Gastroesophageal sphincter (tissue), 3 donors: Measurements from ENCODE around the gene STIMATE.
A peak's percentile ranks its signal among the peaks of the same experiment; 100 is the strongest.

Experiments used
- CTCF ChIP-seq, 4 experiments: fragments of 200-600 bp in 2 of 4; fragments of 450-650 bp in 2 of 4; sonication (generic) in 1 of 4; IDR thresholded peaks; one replicate each; pipeline ENCODE4 v1.5.1; 2017 to 2019; ENCODE audit warnings: antibody characterized with exemption in 4 of 4, mild to moderate bottlenecking in 2 of 4, moderate library complexity in 2 of 4
- EP300 ChIP-seq: sonication (generic); formaldehyde crosslinking; IDR thresholded peaks from one replicate; pipeline ENCODE4 v1.6.1; 2017; ENCODE audit warnings: antibody characterized with exemption, mild to moderate bottlenecking
- POLR2A ChIP-seq, 2 donors: fragments of 450-650 bp; IDR thresholded peaks; one replicate each; pipeline ENCODE4 v1.6.1; 2017; ENCODE audit warnings: antibody characterized with exemption in 2 of 2, mild to moderate bottlenecking in 2 of 2, moderate library complexity in 1 of 2
- POLR2AphosphoS5 ChIP-seq: sonication (generic); formaldehyde crosslinking; IDR thresholded peaks from one replicate; pipeline ENCODE4 v1.6.1; 2017; ENCODE audit warnings: antibody characterized with exemption

DNA sequence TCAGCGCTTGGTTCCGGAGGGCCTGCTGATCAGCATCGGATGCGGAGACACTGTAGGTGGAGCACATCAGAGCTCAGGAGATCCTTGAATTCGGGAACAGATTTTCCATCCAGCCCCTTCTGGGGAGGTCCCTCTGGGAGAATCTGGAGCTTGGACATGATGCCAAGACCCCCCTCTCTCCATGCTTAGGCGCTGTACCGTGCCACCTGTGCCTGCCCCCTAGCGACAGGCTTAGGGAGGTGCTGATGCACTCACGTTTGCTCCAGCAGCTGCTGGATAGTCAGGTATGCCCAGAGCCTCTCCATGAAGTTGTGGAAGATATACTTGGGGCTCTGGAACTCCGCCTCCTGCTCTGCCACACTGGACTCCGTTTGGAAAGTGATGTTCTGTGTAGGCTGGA lies 76.6 kb downstream of the STIMATE start:
- TF ChIP-seq POLR2A (IDR thresholded peaks at IDR 0.05) = no peak
- peak in 2 of 4 experiments; percentile 7 to 33 for TF ChIP-seq CTCF (IDR thresholded peaks at IDR 0.05)
- TF ChIP-seq EP300 = no peak
- TF ChIP-seq POLR2AphosphoS5 = no peak
